Transverse colon (tissue), 4 donors: ENCODE results near the gene SHE.

ENCODE experiments used
- CTCF ChIP-seq, 5 experiments: fragments of 200-600 bp in 3 of 5; fragments of 450-650 bp in 2 of 5; sonication (generic) in 3 of 5; IDR thresholded peaks; 1 replicate in 2 of 5; 2 replicates in 3 of 5; pipeline ENCODE4 v1.5.1; 2016 to 2017; ENCODE audit warnings: antibody characterized with exemption in 5 of 5, inconsistent platforms in 3 of 5, mild to moderate bottlenecking in 2 of 5, moderate library complexity in 1 of 5
- EP300 ChIP-seq: sonication (generic); formaldehyde crosslinking; IDR thresholded peaks from one replicate; pipeline ENCODE4 v1.6.1; 2017; ENCODE audit warnings: antibody characterized with exemption, low read depth
- POLR2A ChIP-seq: fragments of 450-650 bp; IDR thresholded peaks from one replicate; pipeline ENCODE4 v1.6.1; 2016; ENCODE audit warnings: antibody characterized with exemption, mild to moderate bottlenecking, moderate library complexity
- POLR2AphosphoS5 ChIP-seq, 3 donors: sonication (generic); formaldehyde crosslinking; IDR thresholded peaks; one replicate each; pipeline ENCODE4 v1.6.1; 2016; ENCODE audit warnings: antibody characterized with exemption in 3 of 3

DNA sequence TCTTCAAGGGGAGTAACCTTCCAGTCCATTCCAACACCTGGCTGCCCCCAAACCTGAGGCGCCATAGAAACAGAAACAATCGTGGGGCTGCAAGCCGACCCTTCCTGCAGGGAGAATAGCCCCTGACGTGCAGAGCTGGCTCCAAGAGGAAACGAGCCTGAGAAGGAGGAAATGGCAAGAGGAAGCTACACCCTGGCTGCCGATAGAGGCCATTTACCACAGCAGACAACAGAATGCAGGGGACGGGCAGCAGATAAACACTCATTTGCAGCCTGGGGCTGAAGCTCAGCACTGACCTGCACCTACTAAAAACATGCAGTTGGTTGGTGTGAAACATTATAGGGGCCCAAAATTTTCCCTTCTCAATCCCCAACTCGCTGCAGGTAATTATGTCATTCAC is 8.9 kb downstream of the SHE start:
- TF ChIP-seq CTCF (IDR thresholded peaks at IDR 0.05) (no peak), EP300 (no peak), POLR2A (no peak), POLR2AphosphoS5 (IDR thresholded peaks at IDR 0.05) (no peak)
